Breast epithelium (tissue), 4 donors: ENCODE results near the gene PFKFB2. TPM values are rescaled to one million over a fixed set of nuclear protein-coding genes. Genes with fewer than 3 reads are reported as not detected.

Source experiments
- DNase-seq, 2 donors: peaks; one replicate each; pipeline ENCODE4 v3.0.0-alpha.2; 2019; ENCODE audit warnings: low spot score in 2 of 2
- H3K27ac ChIP-seq, 2 donors: fragments of 200-600 bp; sonication (generic) in 1 of 2; one replicate each; pipeline ENCODE4 v1.5.1; 2016 to 2019; ENCODE audit warnings: mild to moderate bottlenecking in 1 of 2
- H3K27me3 ChIP-seq, 2 donors: fragments of 200-600 bp; sonication (generic) in 1 of 2; one replicate each; pipeline versions ENCODE4 v1.5.1 to v1.6.0; 2017 to 2019; ENCODE audit warnings: control low read depth in 1 of 2, mild to moderate bottlenecking in 1 of 2
- H3K36me3 ChIP-seq: fragments of 200-600 bp; one replicate; pipeline ENCODE4 v1.5.1; 2019
- H3K4me1 ChIP-seq, 2 donors: fragments of 200-600 bp; sonication (generic); one replicate each; pipeline ENCODE4 v1.5.1; 2016 to 2019; ENCODE audit warnings: control low read depth in 1 of 2
- H3K4me3 ChIP-seq, 3 donors: fragments of 200-600 bp; sonication (generic); 1 replicate in 2 of 3; 2 replicates in 1 of 3; pipeline ENCODE4 v1.5.1; 2016 to 2019; ENCODE audit warnings: mild to moderate bottlenecking in 3 of 3, moderate library complexity in 2 of 3
- H3K9me3 ChIP-seq, 2 donors: fragments of 200-600 bp; sonication (generic) in 1 of 2; one replicate each; pipeline ENCODE4 v1.5.1; 2016 to 2019; ENCODE audit warnings: control low read depth in 1 of 2
- CTCF ChIP-seq, 3 donors: fragments of 450-650 bp; IDR thresholded peaks; one replicate each; pipeline ENCODE4 v1.5.1; 2016 to 2017; ENCODE audit warnings: antibody characterized with exemption in 3 of 3, mild to moderate bottlenecking in 3 of 3, moderate library complexity in 3 of 3
- POLR2A ChIP-seq: fragments of 450-650 bp; IDR thresholded peaks from one replicate; pipeline ENCODE4 v1.6.1; 2016; ENCODE audit warnings: antibody characterized with exemption, mild to moderate bottlenecking, moderate library complexity
- POLR2AphosphoS5 ChIP-seq, 3 donors: sonication (generic); formaldehyde crosslinking; IDR thresholded peaks; one replicate each; pipeline ENCODE4 v1.6.1; 2017; ENCODE audit warnings: antibody characterized with exemption in 3 of 3
- intact Hi-C: fragments of 100-400 bp; cut with DNase I; formaldehyde crosslinking; loops from one replicate; pipeline ENCODE4 v1.15.1; 2023; ENCODE audit warnings: low total_unique reads
- total RNA-seq, 3 donors: library from RNA; depleted of rRNA; stranded (reverse); fragments of >200 nt; gene quantifications; one replicate each; pipeline ENCODE4 v1.1.0, GENCODE V29; 2016

PFKFB2 gene
- total RNA-seq, 3 donors from 2014 or later, result 7.5 to 13.2 (median 8.2) TPM

GRCh38 chr1:207064561-207064960 is 11.5 kb downstream of the PFKFB2 start:
- TF ChIP-seq POLR2A, result no peak
- TF ChIP-seq CTCF (IDR thresholded peaks at IDR 0.05), result no peak
- no peak for TF ChIP-seq POLR2AphosphoS5 (IDR thresholded peaks at IDR 0.05)
- no peaks in the 10 kb centered on the region for H3K27me3 ChIP-seq
- no peaks in the 10 kb centered on the region for H3K9me3 ChIP-seq
- H3K4me1 ChIP-seq, result no peaks in the 10 kb centered on the region
- H3K27ac ChIP-seq, result no peak overlapping the region
- H3K36me3 ChIP-seq, result no peaks in the 10 kb centered on the region
- DNase-seq, result no peak
- H3K4me3 ChIP-seq, result no peak overlapping the region
- intact Hi-C loops, result no loop called here

GRCh38 chr1:207067185-207067584 is 14.1 kb downstream of the PFKFB2 start:
- intact Hi-C loops, result no loop called here
- no peak overlapping the region for H3K27ac ChIP-seq
- no peaks in the 10 kb centered on the region for H3K36me3 ChIP-seq
- H3K9me3 ChIP-seq, result no peaks in the 10 kb centered on the region
- H3K27me3 ChIP-seq, result no peaks in the 10 kb centered on the region
- no peak overlapping the region for H3K4me3 ChIP-seq
- DNase-seq, result no peak
- H3K4me1 ChIP-seq, result no peaks in the 10 kb centered on the region
- TF ChIP-seq POLR2A (no peak), CTCF (IDR thresholded peaks at IDR 0.05) (no peak), POLR2AphosphoS5 (IDR thresholded peaks at IDR 0.05) (no peak)

GRCh38 chr1:207067665-207068064 is 14.6 kb downstream of the PFKFB2 start:
- DNase-seq, result no peak
- Histone ChIP-seq H3K27me3 (no peaks in the 10 kb centered on the region), H3K9me3 (no peaks in the 10 kb centered on the region), H3K27ac (no peak overlapping the region), H3K36me3 (no peaks in the 10 kb centered on the region), H3K4me1 (no peaks in the 10 kb centered on the region), H3K4me3 (no peak overlapping the region)
- intact Hi-C loops, result no loop called here
- TF ChIP-seq POLR2A, result no peak
- TF ChIP-seq POLR2AphosphoS5 (IDR thresholded peaks at IDR 0.05), result no peak
- TF ChIP-seq CTCF (IDR thresholded peaks at IDR 0.05), result no peak

- H3K27ac ChIP-seq, result no peak overlapping the region
- H3K4me3 ChIP-seq, result no peak overlapping the region
- no peak for TF ChIP-seq POLR2AphosphoS5 (IDR thresholded peaks at IDR 0.05)
- TF ChIP-seq POLR2A, result no peak
- TF ChIP-seq CTCF (IDR thresholded peaks at IDR 0.05), result no peak
- intact Hi-C loops, result no loop called here
- no peak for DNase-seq
- H3K4me1 ChIP-seq, result no peaks in the 10 kb centered on the region
- H3K36me3 ChIP-seq, result no peaks in the 10 kb centered on the region
- H3K9me3 ChIP-seq, result no peaks in the 10 kb centered on the region
- no peaks in the 10 kb centered on the region for H3K27me3 ChIP-seq
Observed at GRCh38 chr1:207069061-207069460, 16.0 kb downstream of the PFKFB2 start.

- Histone ChIP-seq H3K4me1 (peaks cover 0 to 4% of the 10 kb centered on the region in 2 donors), H3K9me3 (no peaks in the 10 kb centered on the region), H3K27me3 (no peaks in the 10 kb centered on the region), H3K36me3 (no peaks in the 10 kb centered on the region), H3K27ac (no peak overlapping the region), H3K4me3 (no peak overlapping the region)
- TF ChIP-seq POLR2AphosphoS5 (IDR thresholded peaks at IDR 0.05) (no peak), CTCF (IDR thresholded peaks at IDR 0.05) (no peak), POLR2A (no peak)
- no peak for DNase-seq
- intact Hi-C loops, result no loop called here
Observed at GRCh38 chr1:207069858-207070506, 16.9 kb downstream of the PFKFB2 start.
